Brain microvascular endothelial cell (primary cell): Measurements from ENCODE around the gene MARCHF6.

Experiments used
- DNase-seq: peaks from one replicate; pipeline ENCODE4 v3.0.0-alpha.2; 2020
- H3K27ac ChIP-seq: fragments of 250-450 bp; sonication (Bioruptor Pico); 2 replicates; pipeline ENCODE4 v1.5.1; 2020; ENCODE audit warnings: mild to moderate bottlenecking, moderate library complexity
- H3K27me3 ChIP-seq: fragments of 250-450 bp; sonication (Bioruptor Pico); replicated peaks from 2 replicates; pipeline ENCODE4 v1.5.1; 2020; ENCODE audit warnings: mild to moderate bottlenecking
- H3K36me3 ChIP-seq: fragments of 250-450 bp; sonication (Bioruptor Pico); replicated peaks from 2 replicates; pipeline ENCODE4 v1.5.1; 2020; ENCODE audit warnings: mild to moderate bottlenecking
- H3K4me3 ChIP-seq: 2 replicates; pipeline ENCODE4 v1.5.1; 2011; ENCODE audit warnings: low read depth, mild to moderate bottlenecking, control low read depth, low read length, moderate library complexity
- in situ Hi-C: cut with HindIII; loops from 2 replicates; pipeline ENCODE4 v1.10.0; 2017; ENCODE audit warnings: low sequenced_read_pairs, low pct_ligation_motif_present
- TF ChIP-seq, protein P1 (sequence below): IDR thresholded peaks from 2 replicates; pipeline ENCODE4 v1.5.1; 2011; ENCODE audit warnings: low read depth, mild to moderate bottlenecking, moderate library complexity, low read length, control low read depth, inconsistent platforms; ENCODE audit errors: missing control alignments

MARCHF6 gene

DNA sequence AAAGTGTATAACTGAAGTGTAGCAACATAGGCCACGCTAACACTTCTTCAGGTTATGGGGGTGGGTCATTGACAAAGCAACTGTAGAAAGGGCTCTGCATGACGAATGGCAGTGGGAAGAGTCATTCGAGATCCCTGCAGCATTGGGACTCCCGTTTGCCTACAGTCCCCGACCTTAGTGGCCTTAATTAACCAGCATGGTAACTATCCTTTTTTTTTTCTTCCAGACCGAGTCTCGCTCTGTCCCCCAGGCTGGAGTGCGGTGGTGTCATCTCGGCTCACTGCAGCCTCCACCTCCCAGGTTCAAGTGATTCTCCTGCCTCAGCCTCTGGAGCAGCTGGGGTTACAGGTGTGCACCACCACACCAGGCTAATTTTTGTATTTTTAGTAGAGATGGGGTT, 31.6 kb upstream of the MARCHF6 start:
- in situ Hi-C loops: no loop called here
- DNase-seq: no peak
- Histone ChIP-seq H3K27ac (no peak overlapping the region), H3K36me3 (no peaks in the 10 kb centered on the region), H3K4me3 (no peak overlapping the region), H3K27me3 (no peaks in the 10 kb centered on the region)
- TF ChIP-seq, protein P1, sequence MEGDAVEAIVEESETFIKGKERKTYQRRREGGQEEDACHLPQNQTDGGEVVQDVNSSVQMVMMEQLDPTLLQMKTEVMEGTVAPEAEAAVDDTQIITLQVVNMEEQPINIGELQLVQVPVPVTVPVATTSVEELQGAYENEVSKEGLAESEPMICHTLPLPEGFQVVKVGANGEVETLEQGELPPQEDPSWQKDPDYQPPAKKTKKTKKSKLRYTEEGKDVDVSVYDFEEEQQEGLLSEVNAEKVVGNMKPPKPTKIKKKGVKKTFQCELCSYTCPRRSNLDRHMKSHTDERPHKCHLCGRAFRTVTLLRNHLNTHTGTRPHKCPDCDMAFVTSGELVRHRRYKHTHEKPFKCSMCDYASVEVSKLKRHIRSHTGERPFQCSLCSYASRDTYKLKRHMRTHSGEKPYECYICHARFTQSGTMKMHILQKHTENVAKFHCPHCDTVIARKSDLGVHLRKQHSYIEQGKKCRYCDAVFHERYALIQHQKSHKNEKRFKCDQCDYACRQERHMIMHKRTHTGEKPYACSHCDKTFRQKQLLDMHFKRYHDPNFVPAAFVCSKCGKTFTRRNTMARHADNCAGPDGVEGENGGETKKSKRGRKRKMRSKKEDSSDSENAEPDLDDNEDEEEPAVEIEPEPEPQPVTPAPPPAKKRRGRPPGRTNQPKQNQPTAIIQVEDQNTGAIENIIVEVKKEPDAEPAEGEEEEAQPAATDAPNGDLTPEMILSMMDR: no peak

GRCh38 chr5:10323588-10324488, 29.7 kb upstream of the MARCHF6 start:
- no peak for DNase-seq
- H3K4me3 ChIP-seq: no peak overlapping the region
- H3K27me3 ChIP-seq: no peaks in the 10 kb centered on the region
- no peak overlapping the region for H3K27ac ChIP-seq
- H3K36me3 ChIP-seq: no peaks in the 10 kb centered on the region
- TF ChIP-seq, protein P1: no peak
- in situ Hi-C loops: no loop called here

GRCh38 chr5:10324518-10325370, 28.8 kb upstream of the MARCHF6 start:
- Histone ChIP-seq H3K27ac (no peak overlapping the region), H3K4me3 (no peak overlapping the region), H3K36me3 (no peaks in the 10 kb centered on the region), H3K27me3 (no peaks in the 10 kb centered on the region)
- no peak for DNase-seq
- in situ Hi-C loops: no loop called here
- TF ChIP-seq, protein P1: no peak

DNA sequence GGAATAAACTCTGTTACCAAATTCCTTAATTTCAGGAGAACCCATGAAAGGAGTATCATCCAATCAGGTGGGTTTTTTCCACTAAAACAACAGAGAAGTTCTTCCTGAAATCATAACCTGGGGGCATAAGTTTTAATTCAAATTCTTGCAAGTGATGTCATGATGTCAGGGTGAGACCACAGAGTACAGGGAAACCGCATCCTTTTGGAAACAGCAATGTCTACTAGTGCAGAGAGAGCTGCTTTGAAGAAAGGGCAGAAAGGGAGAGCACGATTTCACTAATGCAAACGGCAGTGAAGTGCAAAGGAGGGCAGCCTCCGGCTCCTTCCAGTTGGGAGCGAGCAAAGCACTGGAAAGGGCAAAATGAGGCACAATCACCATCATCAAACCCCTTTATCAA, 25.2 kb upstream of the MARCHF6 start:
- no peak overlapping the region for H3K27ac ChIP-seq
- no peak overlapping the region for H3K4me3 ChIP-seq
- no peak for DNase-seq
- TF ChIP-seq, protein P1: no peak
- no peaks in the 10 kb centered on the region for H3K27me3 ChIP-seq
- in situ Hi-C loops: no loop called here
- no peaks in the 10 kb centered on the region for H3K36me3 ChIP-seq

GRCh38 chr5:10329446-10329819, 24.1 kb upstream of the MARCHF6 start:
- H3K36me3 ChIP-seq: no peaks in the 10 kb centered on the region
- in situ Hi-C loops: no loop called here

More at GRCh38 chr5:10329446-10329819, 24.1 kb upstream of the MARCHF6 start:
- TF ChIP-seq, protein P1: no peak
- H3K27me3 ChIP-seq: no peaks in the 10 kb centered on the region
- H3K27ac ChIP-seq: no peak overlapping the region
- H3K4me3 ChIP-seq: no peak overlapping the region
- DNase-seq: no peak
